ENCODE results near the gene STX4. TPM values are rescaled to one million over a fixed set of nuclear protein-coding genes. Genes with fewer than 3 reads are reported as not detected.

The STX4 gene
- total and polyA plus RNA-seq, 12 donors = 31.8 to 89.2 (median 40.7) TPM

GRCh38 chr16:30992931-30993816, 40.2 kb upstream of the STX4 start:
- peaks cover 0 to 3% (median 0%) of the 10 kb centered on the region in 9 donors for H3K36me3 ChIP-seq
- WGBS, 2 donors = 68 to 76% methylated on average over 29 of the region's 29 CpGs
- ATAC-seq = no peak
- no peaks in the 10 kb centered on the region for H3K27me3 ChIP-seq
- H3K4me3 ChIP-seq = no peak overlapping the region
- peaks cover 4 to 26% (median 12%) of the 10 kb centered on the region in 9 donors for H3K4me1 ChIP-seq
- no peak overlapping the region for H3K27ac ChIP-seq
- no peak for TF ChIP-seq CTCF (IDR thresholded peaks at IDR 0.05)
- DNase-seq = no peak
- intact Hi-C loops (cut with DNase I) = loop anchor here in 2 of 10 donors (5.0 to 10.0 kb wide), 2 partner anchors 39 to 152 kb away; partner anchors contain the start of gene STX4 (in 1 of the 2)
- H3K9me3 ChIP-seq = no peaks in the 10 kb centered on the region

GRCh38 chr16:30995927-30996323, 37.4 kb upstream of the STX4 start:
- 85 to 86% methylated on average over 11 of the region's 11 CpGs for WGBS, 2 donors
- no peak for TF ChIP-seq CTCF (IDR thresholded peaks at IDR 0.05)
- Histone ChIP-seq H3K27ac (peak overlapping the region in 6 of 10 donors; percentile 39 to 88 (median 66)), H3K4me1 (peaks cover 4 to 28% (median 16%) of the 10 kb centered on the region in 9 donors), H3K4me3 (peak overlapping the region in 2 of 10 donors; percentile 61 to 64), H3K9me3 (no peaks in the 10 kb centered on the region), H3K27me3 (no peaks in the 10 kb centered on the region), H3K36me3 (no peaks in the 10 kb centered on the region)
- no peak for DNase-seq
- intact Hi-C loops (cut with DNase I) = loop anchor here in 3 of 10 donors (5.0 to 10.0 kb wide), 3 partner anchors 76 to 446 kb away; partner anchors contain the start of genes ZNF646 (in 1 of the 3), ZNF668 (in 1 of the 3) and ZNF843 (in 1 of the 3)
- no peak for ATAC-seq

DNA sequence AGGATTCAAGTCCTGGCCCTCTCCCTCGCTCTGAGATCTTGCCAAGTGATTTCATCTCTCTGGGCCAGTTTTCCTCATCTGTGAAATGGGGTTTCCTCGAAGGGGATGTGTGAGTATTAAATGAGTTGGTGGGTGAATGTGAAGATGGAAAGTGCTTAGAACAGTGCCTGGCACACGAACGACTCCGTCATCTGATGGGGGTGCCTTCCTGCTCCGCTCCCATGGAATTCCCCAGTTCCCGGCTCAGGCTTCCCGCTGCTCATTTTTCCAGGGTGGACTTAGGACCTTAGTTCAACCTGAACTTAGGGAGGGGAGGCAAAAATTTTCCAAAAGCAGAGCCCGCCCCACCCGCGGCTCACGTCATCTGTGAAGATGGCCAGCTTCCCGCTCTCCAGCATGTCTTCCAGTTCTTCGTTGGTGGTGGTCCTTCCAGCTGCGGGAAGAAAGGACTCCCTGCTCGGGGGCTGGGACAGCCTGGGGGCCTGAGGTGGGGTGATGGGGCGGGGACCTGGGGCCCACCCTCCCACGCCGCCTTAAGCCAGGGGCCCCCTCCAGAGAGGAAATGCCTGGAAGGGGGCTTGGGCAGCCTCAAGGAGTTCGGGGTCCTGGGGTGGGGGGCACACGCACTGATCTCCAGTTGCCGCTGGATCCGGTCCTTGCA, 36.9 kb upstream of the STX4 start:
- H3K4me3 ChIP-seq = peak overlapping the region; percentile 38 to 64 (median 60)
- peak in 7 of 8 donors; percentile 6 to 66 (median 22) for ATAC-seq
- H3K4me1 ChIP-seq = peaks cover 4 to 28% (median 16%) of the 10 kb centered on the region in 9 donors
- H3K9me3 ChIP-seq = no peaks in the 10 kb centered on the region
- H3K27ac ChIP-seq = peak overlapping the region in 9 of 10 donors; percentile 1 to 88 (median 55)
- TF ChIP-seq CTCF (IDR thresholded peaks at IDR 0.05) = no peak
- no peaks in the 10 kb centered on the region for H3K27me3 ChIP-seq
- intact Hi-C loops (cut with DNase I) = loop anchor here in 3 of 10 donors (5.0 to 10.0 kb wide), 3 partner anchors 76 to 446 kb away; partner anchors contain the start of genes ZNF646 (in 1 of the 3), ZNF668 (in 1 of the 3) and ZNF843 (in 1 of the 3)
- 26 to 30% methylated on average over 21 to 23 of the region's 23 CpGs for WGBS, 2 donors
- no peak for DNase-seq
- no peaks in the 10 kb centered on the region for H3K36me3 ChIP-seq
